HepG2 (cell line): ENCODE data around the gene SRBD1. TPM values are rescaled to one million over a fixed set of nuclear protein-coding genes. Genes with fewer than 3 reads are reported as not detected.

ENCODE experiments used
- ARNT ChIP-seq: fragments of 450-650 bp; IDR thresholded peaks from 2 replicates; pipeline ENCODE4 v1.6.1; 2017
- DNMT3B ChIP-seq: conservative IDR thresholded peaks from 2 replicates; pipeline ENCODE4 v1.6.1; 2016; ENCODE audit warnings: missing biosample characterization, control low read depth
- EP300 ChIP-seq, 3 experiments: sonication (generic) in 1 of 3; formaldehyde crosslinking in 1 of 3; IDR thresholded peaks; 2 replicates each; pipeline versions ENCODE4 v1.5.1 to v1.6.1; 2011 to 2020; ENCODE audit warnings: low read depth in 2 of 3, low read length in 2 of 3, borderline replicate concordance in 1 of 3, improper control_type of control experiment in 1 of 3, mild to moderate bottlenecking in 1 of 3, missing genetic modification reagents in 1 of 3, moderate library complexity in 1 of 3
- MIER2 ChIP-seq: IDR thresholded peaks from 2 replicates; pipeline ENCODE4 v1.6.1; 2016; ENCODE audit warnings: missing biosample characterization, missing genetic modification reagents
- MLX ChIP-seq: IDR thresholded peaks from 2 replicates; pipeline ENCODE4 v1.6.1; 2016
- MXD3 ChIP-seq: IDR thresholded peaks from 2 replicates; pipeline ENCODE4 v1.6.1; 2016; ENCODE audit warnings: mild to moderate bottlenecking, missing biosample characterization, missing genetic modification reagents
- PHF21A ChIP-seq: sonication (generic); formaldehyde crosslinking; IDR thresholded peaks from 2 replicates; pipeline ENCODE4 v1.5.0; 2020; ENCODE audit warnings: mild to moderate bottlenecking, missing genetic modification reagents
- RBFOX2 ChIP-seq: fragments of 200-400 bp; formaldehyde crosslinking; IDR thresholded peaks from 2 replicates; pipeline ENCODE4 v1.6.1; 2017; ENCODE audit warnings: low read depth, mild to moderate bottlenecking, low read length
- RFX5 ChIP-seq: IDR thresholded peaks from 2 replicates; pipeline ENCODE4 v1.6.1; 2011; ENCODE audit warnings: low read depth, low read length, improper control_type of control experiment
- SALL2 ChIP-seq: sonication (generic); formaldehyde crosslinking; IDR thresholded peaks from 2 replicates; pipeline ENCODE4 v1.8.1; 2023; ENCODE audit warnings: mild to moderate bottlenecking, missing genetic modification reagents, inconsistent platforms
- SIN3B ChIP-seq: fragments of 150-350 bp; IDR thresholded peaks from 2 replicates; pipeline ENCODE4 v1.6.1; 2014; ENCODE audit warnings: low read length
- SNAPC4 ChIP-seq: sonication (generic); formaldehyde crosslinking; IDR thresholded peaks from 2 replicates; pipeline ENCODE4 v1.4.0; 2020; ENCODE audit warnings: mild to moderate bottlenecking, missing genetic modification reagents
- UBTF ChIP-seq: sonication (generic); formaldehyde crosslinking; IDR thresholded peaks from 2 replicates; pipeline ENCODE4 v1.4.0; 2020; ENCODE audit warnings: mild to moderate bottlenecking, missing genetic modification reagents
- WIZ ChIP-seq: sonication (generic); formaldehyde crosslinking; IDR thresholded peaks from 2 replicates; pipeline ENCODE4 v1.5.1; 2020; ENCODE audit warnings: mild to moderate bottlenecking, missing genetic modification reagents
- ZBTB3 ChIP-seq: sonication (generic); formaldehyde crosslinking; IDR thresholded peaks from 2 replicates; pipeline ENCODE4 v1.4.0; 2020; ENCODE audit warnings: low read depth, mild to moderate bottlenecking, moderate library complexity, missing genetic modification reagents, borderline replicate concordance
- ZFP36 ChIP-seq: fragments of 150-350 bp; IDR thresholded peaks from 2 replicates; pipeline ENCODE4 v1.6.1; 2018; ENCODE audit warnings: borderline replicate concordance, low read length, low read depth; ENCODE audit not compliant: partially characterized antibody
- ZNF34 ChIP-seq: sonication (generic); formaldehyde crosslinking; IDR thresholded peaks from 2 replicates; pipeline ENCODE4 v1.4.0; 2020; ENCODE audit warnings: mild to moderate bottlenecking, missing genetic modification reagents, borderline replicate concordance
- ZNF496 ChIP-seq: sonication (generic); formaldehyde crosslinking; IDR thresholded peaks from 2 replicates; pipeline ENCODE4 v1.8.1; 2023; ENCODE audit warnings: mild to moderate bottlenecking, moderate library complexity, missing genetic modification reagents; ENCODE audit not compliant: insufficient replicate concordance
- ZNF746 ChIP-seq: sonication (generic); formaldehyde crosslinking; IDR thresholded peaks from 2 replicates; pipeline ENCODE4 v1.8.0; 2022; ENCODE audit warnings: mild to moderate bottlenecking, missing genetic modification reagents
- ZSCAN21 ChIP-seq: sonication (generic); formaldehyde crosslinking; IDR thresholded peaks from 2 replicates; pipeline ENCODE4 v1.8.0; 2022; ENCODE audit warnings: mild to moderate bottlenecking, missing genetic modification reagents, moderate library complexity, borderline replicate concordance
- polyA plus RNA-seq, 8 experiments: library from polyadenylated mRNA; depleted of rRNA in 3 of 8; stranded (reverse) in 7 of 8; unstranded in 1 of 8; fragments of >200 nt; fragmentation: Illumina TruSeq in 4 of 8; extraction: Trizol in 4 of 8; gene quantifications; 2 replicates each; pipeline versions ENCODE4 v1.2.1 to v1.2.3, GENCODE V29; 2011 to 2016; ENCODE audit warnings: low read depth in 4 of 8, missing spikeins in 1 of 8, mixed read lengths in 1 of 8; ENCODE audit not compliant: insufficient read depth in 1 of 8
- total RNA-seq, 5 experiments: library from RNA; depleted of rRNA; stranded (reverse); fragments of >200 nt; fragmentation: Illumina TruSeq; extraction: Trizol; gene quantifications; 2 replicates each; pipeline ENCODE4 v1.2.3, GENCODE V29; 2016; ENCODE audit warnings: low read depth in 1 of 5

The SRBD1 gene
- total and polyA plus RNA-seq, 2 of the 13 experiments (the other 11 are each of a cell fraction or from before 2014, with no cell fraction given): 3.2 to 23.9 TPM

GRCh38 chr2:45611020-45611859 lies at the start of gene SRBD1 (continued):
- TF ChIP-seq SNAPC4: 0 out of 2 replicates have a peak, but pooled peaks have one; percentile 62
- TF ChIP-seq MIER2 (CRISPR knock-in tag): no peak
- TF ChIP-seq SIN3B: peak; percentile 56; the same call in 1 of the 2 replicates
- TF ChIP-seq ZNF746 (CRISPR knock-in tag): no peak
- no peak for TF ChIP-seq PHF21A (CRISPR knock-in tag)
- TF ChIP-seq ARNT: no peak
- no peak for TF ChIP-seq RFX5
- no peak for TF ChIP-seq WIZ
- TF ChIP-seq ZFP36: no peak
- TF ChIP-seq MLX (CRISPR knock-in tag): peak; percentile 63
- peak; percentile 73 for TF ChIP-seq UBTF (CRISPR knock-in tag)
- TF ChIP-seq MXD3 (CRISPR knock-in tag): peak; percentile 39; the same call in 1 of the 2 replicates
- peak; percentile 33; the same call in 1 of the 2 replicates for TF ChIP-seq ZNF34 (CRISPR knock-in tag)
- no peak for TF ChIP-seq DNMT3B (CRISPR knock-in tag)
- TF ChIP-seq ZNF496: no peak
- no peak for TF ChIP-seq EP300 (IDR thresholded peaks at IDR 0.05; ENCODE audit: low read depth in 2 of 2, low read length in 2 of 2)
- TF ChIP-seq EP300 (CRISPR knock-in tag; IDR thresholded peaks at IDR 0.05; ENCODE audit: borderline replicate concordance): no peak
- 0 out of 2 replicates have a peak, but pooled peaks have one; percentile 14 for TF ChIP-seq ZBTB3
- TF ChIP-seq RBFOX2: peak; percentile 87
- peak; percentile 23; the same call in 1 of the 2 replicates for TF ChIP-seq ZSCAN21 (CRISPR knock-in tag)
- TF ChIP-seq SALL2 (CRISPR knock-in tag): no peak
